Esophagus muscularis mucosa (tissue), 4 donors: ENCODE results near the gene ADGRA3. TPM values are rescaled to one million over a fixed set of nuclear protein-coding genes. Genes with fewer than 3 reads are reported as not detected.

Experiments
- DNase-seq: peaks from one replicate; pipeline ENCODE4 v3.0.0-alpha.2; 2017; ENCODE audit errors: extremely low spot score
- H3K27ac ChIP-seq, 4 donors: fragments of 200-600 bp; sonication (generic); replicated peaks in 1 of 4; 1 replicate in 3 of 4; 2 replicates in 1 of 4; pipeline ENCODE4 v1.5.1; 2016 to 2019; ENCODE audit warnings: mild to moderate bottlenecking in 1 of 4
- H3K27me3 ChIP-seq, 4 donors: fragments of 200-600 bp; sonication (generic); one replicate each; pipeline versions ENCODE4 v1.5.1 to v1.6.0; 2016 to 2019
- H3K36me3 ChIP-seq, 4 donors: fragments of 200-600 bp; sonication (generic); one replicate each; pipeline ENCODE4 v1.5.1; 2016 to 2019
- H3K4me1 ChIP-seq, 4 donors: fragments of 200-600 bp; sonication (generic); one replicate each; pipeline ENCODE4 v1.5.1; 2016 to 2019
- H3K4me3 ChIP-seq, 4 donors: fragments of 200-600 bp; sonication (generic); 1 replicate in 2 of 4; 2 replicates in 2 of 4; pipeline ENCODE4 v1.5.1; 2016 to 2019; ENCODE audit warnings: mild to moderate bottlenecking in 4 of 4, moderate library complexity in 1 of 4
- H3K9me3 ChIP-seq, 4 donors: fragments of 200-600 bp; sonication (generic); 1 replicate in 3 of 4; 2 replicates in 1 of 4; pipeline ENCODE4 v1.5.1; 2016 to 2019
- EP300 ChIP-seq: sonication (generic); formaldehyde crosslinking; IDR thresholded peaks from one replicate; pipeline ENCODE4 v1.6.1; 2017; ENCODE audit warnings: antibody characterized with exemption
- POLR2A ChIP-seq: fragments of 450-650 bp; IDR thresholded peaks from one replicate; pipeline ENCODE4 v1.6.1; 2017; ENCODE audit warnings: antibody characterized with exemption, moderate library complexity, mild to moderate bottlenecking, low read depth
- POLR2AphosphoS5 ChIP-seq, 2 donors: sonication (generic); formaldehyde crosslinking; IDR thresholded peaks; one replicate each; pipeline ENCODE4 v1.6.1; 2017; ENCODE audit warnings: antibody characterized with exemption in 2 of 2
- WGBS: methylation state at CpG from one replicate; pipeline ENCODE4 v1.1.5; 2018; 5-methylcytosine and 5-hydroxymethylcytosine counted together
- intact Hi-C: fragments of 100-400 bp; cut with DNase I; formaldehyde crosslinking; loops from one replicate; pipeline ENCODE4 v1.15.1; 2023
- total RNA-seq, 4 donors: library from RNA; depleted of rRNA; stranded (reverse); fragments of >200 nt; gene quantifications; one replicate each; pipeline versions ENCODE4 v1.1.0 to v1.2.1, GENCODE V29; 2016
- TF ChIP-seq, protein P1 (sequence below), 3 experiments: fragments of 200-600 bp in 2 of 3; fragments of 450-650 bp in 1 of 3; sonication (generic) in 2 of 3; IDR thresholded peaks; one replicate each; pipeline ENCODE4 v1.5.1; 2017 to 2019; ENCODE audit warnings: antibody characterized with exemption in 3 of 3, mild to moderate bottlenecking in 2 of 3, moderate library complexity in 1 of 3

The ADGRA3 gene
- total RNA-seq, 4 donors from 2014 or later = 24.9 to 41.0 (median 35.3) TPM

- TF ChIP-seq, protein P1, sequence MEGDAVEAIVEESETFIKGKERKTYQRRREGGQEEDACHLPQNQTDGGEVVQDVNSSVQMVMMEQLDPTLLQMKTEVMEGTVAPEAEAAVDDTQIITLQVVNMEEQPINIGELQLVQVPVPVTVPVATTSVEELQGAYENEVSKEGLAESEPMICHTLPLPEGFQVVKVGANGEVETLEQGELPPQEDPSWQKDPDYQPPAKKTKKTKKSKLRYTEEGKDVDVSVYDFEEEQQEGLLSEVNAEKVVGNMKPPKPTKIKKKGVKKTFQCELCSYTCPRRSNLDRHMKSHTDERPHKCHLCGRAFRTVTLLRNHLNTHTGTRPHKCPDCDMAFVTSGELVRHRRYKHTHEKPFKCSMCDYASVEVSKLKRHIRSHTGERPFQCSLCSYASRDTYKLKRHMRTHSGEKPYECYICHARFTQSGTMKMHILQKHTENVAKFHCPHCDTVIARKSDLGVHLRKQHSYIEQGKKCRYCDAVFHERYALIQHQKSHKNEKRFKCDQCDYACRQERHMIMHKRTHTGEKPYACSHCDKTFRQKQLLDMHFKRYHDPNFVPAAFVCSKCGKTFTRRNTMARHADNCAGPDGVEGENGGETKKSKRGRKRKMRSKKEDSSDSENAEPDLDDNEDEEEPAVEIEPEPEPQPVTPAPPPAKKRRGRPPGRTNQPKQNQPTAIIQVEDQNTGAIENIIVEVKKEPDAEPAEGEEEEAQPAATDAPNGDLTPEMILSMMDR (IDR thresholded peaks at IDR 0.05) = no peak
- TF ChIP-seq POLR2A (no peak), POLR2AphosphoS5 (IDR thresholded peaks at IDR 0.05) (no peak), EP300 (no peak)
- 85% methylated on average over 4 of the region's 5 CpGs for WGBS
- Histone ChIP-seq H3K36me3 (no peaks in the 10 kb centered on the region), H3K4me3 (no peak overlapping the region), H3K27me3 (no peaks in the 10 kb centered on the region), H3K9me3 (no peaks in the 10 kb centered on the region), H3K4me1 (no peaks in the 10 kb centered on the region), H3K27ac (no peak overlapping the region)
- no peak for DNase-seq
- intact Hi-C loops = no loop called here
Observed at GRCh38 chr4:22463179-22463578, 52.7 kb downstream of the ADGRA3 start.

GRCh38 chr4:22462688-22463087 lies 53.2 kb downstream of the ADGRA3 start:
- Histone ChIP-seq H3K9me3 (no peaks in the 10 kb centered on the region), H3K27ac (no peak overlapping the region), H3K36me3 (no peaks in the 10 kb centered on the region), H3K4me1 (no peaks in the 10 kb centered on the region), H3K4me3 (no peak overlapping the region), H3K27me3 (no peaks in the 10 kb centered on the region)
- no peak for TF ChIP-seq EP300
- TF ChIP-seq POLR2A = no peak
- no peak for TF ChIP-seq POLR2AphosphoS5 (IDR thresholded peaks at IDR 0.05)
- TF ChIP-seq, protein P1 (IDR thresholded peaks at IDR 0.05) = no peak
- WGBS = 90% methylated on average over 3 of the region's 3 CpGs
- intact Hi-C loops = no loop called here
- DNase-seq = no peak

DNA sequence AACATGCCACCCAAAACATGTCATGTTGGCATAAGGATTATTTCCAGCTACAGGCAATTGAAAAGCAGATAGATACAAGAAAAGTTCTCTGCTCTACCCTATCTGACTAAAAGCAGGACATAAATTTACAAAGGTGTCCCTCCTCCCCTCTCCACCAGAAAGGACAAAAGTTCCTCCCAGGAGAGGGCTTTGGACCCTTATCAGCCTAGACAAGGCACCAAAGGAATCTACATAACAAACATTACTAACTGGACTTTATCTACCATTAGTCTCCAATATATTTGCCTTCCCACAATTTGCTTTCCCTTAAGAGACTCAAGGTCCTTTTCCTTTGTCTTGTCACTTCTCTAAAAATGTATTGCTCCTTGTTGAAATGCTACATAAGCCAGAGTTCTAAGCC lies 55.6 kb downstream of the ADGRA3 start:
- H3K4me1 ChIP-seq = no peaks in the 10 kb centered on the region
- H3K27me3 ChIP-seq = no peaks in the 10 kb centered on the region
- no peak overlapping the region for H3K4me3 ChIP-seq
- no peaks in the 10 kb centered on the region for H3K9me3 ChIP-seq
- intact Hi-C loops = no loop called here
- no peaks in the 10 kb centered on the region for H3K36me3 ChIP-seq
- TF ChIP-seq POLR2A = no peak
- TF ChIP-seq, protein P1 (IDR thresholded peaks at IDR 0.05) = no peak
- no peak for DNase-seq
- H3K27ac ChIP-seq = no peak overlapping the region

DNA sequence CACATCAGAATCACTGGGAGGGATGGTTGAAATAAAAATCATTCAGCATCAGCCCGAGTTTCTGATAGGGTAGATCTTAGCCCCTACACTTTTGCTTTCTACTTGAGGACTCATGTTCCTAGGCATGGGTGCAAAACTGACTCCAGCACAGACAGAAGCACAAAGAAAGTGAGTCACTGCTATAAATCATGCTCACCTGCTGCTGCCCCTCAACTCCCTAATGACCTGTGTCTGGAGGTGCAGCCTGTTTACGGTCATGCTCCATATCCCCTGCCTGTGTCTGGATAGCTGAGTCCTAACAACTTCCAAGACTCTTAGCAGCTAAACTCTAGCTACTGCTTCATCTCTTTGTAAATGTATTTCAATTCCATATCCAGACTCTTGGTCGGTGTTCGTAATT lies 57.8 kb downstream of the ADGRA3 start:
- 96% methylated on average over 4 of the region's 4 CpGs for WGBS
- no peak overlapping the region for H3K27ac ChIP-seq
- no peak for DNase-seq
- TF ChIP-seq POLR2AphosphoS5 (IDR thresholded peaks at IDR 0.05) (no peak), POLR2A (no peak), EP300 (no peak)
- TF ChIP-seq, protein P1 (IDR thresholded peaks at IDR 0.05) = no peak
- no peaks in the 10 kb centered on the region for H3K4me1 ChIP-seq
- no peaks in the 10 kb centered on the region for H3K27me3 ChIP-seq
- intact Hi-C loops = no loop called here
- no peak overlapping the region for H3K4me3 ChIP-seq
- H3K9me3 ChIP-seq = no peaks in the 10 kb centered on the region
- H3K36me3 ChIP-seq = no peaks in the 10 kb centered on the region

DNA sequence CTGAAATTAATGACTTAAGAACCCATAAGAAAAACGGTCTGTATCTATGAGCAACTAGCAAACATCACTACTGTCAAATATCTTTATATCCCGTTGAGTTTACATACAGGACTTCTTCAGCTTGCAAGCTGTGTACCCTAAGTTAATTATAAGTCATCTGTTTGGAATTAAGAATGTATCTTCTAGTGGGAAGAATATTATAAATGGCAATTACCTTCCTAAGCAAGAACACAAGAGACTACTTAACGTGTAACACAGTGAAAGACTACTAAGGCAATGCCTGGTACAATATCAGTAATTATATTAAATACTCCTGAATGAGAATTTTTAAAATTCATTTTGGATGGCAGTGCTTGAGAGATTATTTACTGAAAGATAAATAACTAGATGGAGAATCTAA lies 58.5 kb downstream of the ADGRA3 start:
- Histone ChIP-seq H3K9me3 (no peaks in the 10 kb centered on the region), H3K4me1 (no peaks in the 10 kb centered on the region), H3K36me3 (no peaks in the 10 kb centered on the region), H3K27ac (no peak overlapping the region), H3K27me3 (no peaks in the 10 kb centered on the region), H3K4me3 (no peak overlapping the region)
- TF ChIP-seq POLR2AphosphoS5 (IDR thresholded peaks at IDR 0.05) (no peak), POLR2A (no peak), EP300 (no peak)
- TF ChIP-seq, protein P1 (IDR thresholded peaks at IDR 0.05) = no peak
- DNase-seq = no peak
- WGBS = 83% methylated on average over 3 of the region's 3 CpGs
- intact Hi-C loops = no loop called here
